GM18517 (cell line): Measurements from ENCODE around the gene MYLK4.

Experiments used
- ATAC-seq: cut with Tn5 transposase; IDR thresholded peaks from one replicate; pipeline ENCODE4 v1.9.1; 2021; ENCODE audit warnings: mild to moderate bottlenecking, moderate library complexity; ENCODE audit not compliant: unreplicated experiment

The MYLK4 gene

DNA sequence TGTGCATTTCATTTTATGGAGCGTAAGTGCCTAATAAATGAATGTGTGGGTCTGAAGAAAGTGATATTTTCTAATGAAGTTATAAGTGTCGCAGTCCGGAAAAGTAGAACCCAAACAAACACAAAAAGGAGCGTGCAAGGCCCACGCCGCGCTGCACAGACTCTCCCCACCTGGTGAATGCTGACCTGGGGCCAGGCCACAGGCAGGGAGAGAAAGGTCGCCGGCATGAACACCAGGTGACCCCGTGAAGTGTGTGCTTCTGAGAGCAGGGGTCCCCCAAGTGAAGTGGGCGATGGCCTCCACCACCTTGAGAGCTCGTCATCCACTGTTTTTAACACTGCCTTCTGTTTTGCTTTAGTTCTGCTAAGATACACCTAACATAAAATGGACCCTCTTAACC, 114.8 kb downstream of the MYLK4 start:
- ATAC-seq, result no peak

DNA sequence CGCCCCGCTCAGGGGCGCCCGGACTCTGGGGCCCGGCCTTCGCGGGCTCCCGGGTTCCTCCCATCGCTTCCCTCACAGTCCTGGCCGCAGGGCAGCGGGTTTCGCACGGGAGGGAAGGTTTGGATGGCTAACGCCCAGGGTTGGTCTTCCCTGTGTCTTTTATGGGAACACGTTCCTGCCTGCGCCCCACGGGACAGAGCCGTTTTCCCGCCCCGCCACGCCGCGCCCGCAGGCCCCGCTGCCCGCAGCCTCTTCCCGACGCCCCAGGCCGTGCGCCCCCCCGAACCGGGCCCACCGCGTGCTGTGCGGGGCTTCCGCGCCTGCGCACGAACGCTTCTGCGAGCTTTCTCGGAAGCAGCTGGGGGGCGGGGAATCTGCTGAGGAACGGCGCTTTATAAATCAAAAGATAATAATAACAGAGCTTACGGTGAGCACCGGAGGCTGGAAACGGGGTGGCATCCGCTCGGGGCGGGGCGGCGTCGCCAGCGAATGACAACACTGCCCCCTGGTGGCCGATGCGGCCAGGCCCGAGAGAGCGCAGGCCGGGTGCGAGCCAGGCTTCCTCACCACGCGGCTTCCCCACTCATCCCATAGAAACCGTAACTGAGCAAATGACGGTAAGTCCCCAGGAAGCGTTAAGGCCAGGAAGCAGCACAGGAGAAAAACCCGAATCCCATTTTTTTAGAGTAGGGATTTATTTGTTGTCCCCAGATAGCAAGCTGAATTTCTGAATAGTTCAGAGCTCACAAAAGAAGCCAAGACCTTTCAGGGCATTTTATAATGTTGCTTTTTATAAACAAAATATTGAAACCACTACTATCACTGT, 116.4 kb downstream of the MYLK4 start:
- no peak for ATAC-seq

DNA sequence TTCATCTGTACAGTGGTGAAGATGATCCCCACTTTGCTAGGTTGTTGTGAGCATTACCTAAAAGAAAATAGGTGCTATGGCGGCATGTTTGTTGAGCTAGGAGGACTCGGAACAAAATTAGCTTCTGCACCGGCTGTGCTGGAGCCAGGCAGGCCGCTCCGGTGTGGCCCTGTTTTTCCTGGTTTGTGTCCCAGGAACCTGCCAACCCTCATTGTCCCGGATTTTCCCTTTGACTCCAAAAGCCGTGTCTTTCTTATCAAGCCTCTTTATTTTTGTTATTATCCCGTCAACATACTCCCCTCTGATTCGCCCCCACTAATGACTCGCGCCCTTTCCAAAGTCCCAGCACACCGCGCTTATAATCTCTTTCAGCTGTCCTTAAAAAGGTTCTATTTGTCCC, 117.0 kb downstream of the MYLK4 start:
- ATAC-seq, result no peak

- no peak for ATAC-seq
Observed at GRCh38 chr6:2632976-2633584, 117.6 kb downstream of the MYLK4 start.

- ATAC-seq, result no peak
Observed at GRCh38 chr6:2632368-2632767, 118.4 kb downstream of the MYLK4 start.

DNA sequence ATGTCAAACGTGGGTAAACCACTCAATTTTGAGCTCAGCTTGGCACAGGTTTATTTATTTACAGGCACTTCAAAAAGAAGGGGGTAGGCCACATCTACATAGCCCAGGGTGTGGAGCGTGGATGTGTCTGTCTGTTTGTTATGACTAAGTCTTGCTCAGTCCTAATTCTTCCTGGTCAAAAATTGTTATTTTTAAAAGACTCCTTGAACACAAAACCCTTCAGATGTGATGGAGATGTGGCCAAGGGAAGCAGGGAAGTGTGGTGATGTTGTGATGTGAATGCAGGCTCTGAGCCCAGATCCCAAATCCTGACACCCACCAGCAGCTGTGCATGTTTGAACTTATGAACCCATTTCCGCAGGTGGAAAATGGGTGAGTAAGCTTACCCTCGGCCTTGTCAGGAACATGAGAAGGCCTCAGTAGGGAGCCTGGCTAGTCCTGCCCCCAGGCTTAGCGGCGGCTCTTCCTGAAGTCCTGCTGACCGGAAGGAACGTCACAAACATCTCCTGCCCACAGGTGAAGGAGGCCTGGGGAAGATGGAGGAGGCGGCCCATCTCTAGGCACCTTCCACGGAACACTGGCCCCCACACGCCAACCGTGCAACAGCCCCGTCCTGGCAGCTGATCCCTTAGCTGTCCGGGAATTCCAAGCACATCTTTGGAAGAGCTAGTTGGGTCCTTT, 119.7 kb downstream of the MYLK4 start:
- no peak for ATAC-seq

DNA sequence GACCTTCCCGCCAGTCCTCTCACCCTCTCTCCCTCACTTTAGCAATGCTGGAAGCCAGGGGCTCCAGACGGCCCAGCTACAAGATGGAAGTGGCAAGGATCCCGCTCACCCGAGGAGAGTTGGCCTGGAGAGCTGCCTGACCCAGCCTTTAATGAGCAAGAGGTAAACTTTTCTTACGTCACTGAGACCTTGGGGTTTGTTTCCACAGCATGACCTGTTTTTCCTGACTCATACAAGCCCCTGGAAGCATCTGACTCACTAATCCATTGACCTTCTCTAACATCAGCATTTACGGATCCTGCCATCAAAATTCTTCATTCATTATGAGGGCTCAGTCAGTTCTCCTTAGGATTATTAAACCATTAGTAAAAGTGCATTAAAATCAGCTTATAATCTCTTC, 120.4 kb downstream of the MYLK4 start:
- ATAC-seq, result no peak

- no peak for ATAC-seq
Observed at GRCh38 chr6:2626401-2626800, 124.3 kb downstream of the MYLK4 start.

- no peak for ATAC-seq
Observed at GRCh38 chr6:2625581-2625980, 125.1 kb downstream of the MYLK4 start.

GRCh38 chr6:2624177-2624576, 126.5 kb downstream of the MYLK4 start:
- no peak for ATAC-seq

DNA sequence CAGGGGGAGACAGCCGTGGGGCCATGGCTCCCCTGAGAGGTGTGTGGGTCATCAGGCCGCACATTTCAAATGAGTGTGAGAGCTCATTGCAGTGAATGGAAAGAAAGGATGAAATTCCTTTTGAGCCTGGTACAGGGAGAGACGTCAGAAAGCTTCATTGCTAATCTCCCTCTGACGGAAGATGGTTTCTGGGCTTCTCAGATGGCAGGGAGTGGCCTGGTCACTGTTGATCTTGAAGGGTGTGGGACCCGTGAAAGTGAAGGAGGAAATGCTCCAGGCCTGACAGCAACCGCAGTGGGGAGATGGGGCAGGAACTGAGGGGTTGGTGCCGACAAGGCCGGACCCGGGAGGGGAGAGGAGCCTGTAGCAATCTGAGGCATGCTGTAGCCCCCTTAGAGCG, 127.4 kb downstream of the MYLK4 start:
- no peak for ATAC-seq

DNA sequence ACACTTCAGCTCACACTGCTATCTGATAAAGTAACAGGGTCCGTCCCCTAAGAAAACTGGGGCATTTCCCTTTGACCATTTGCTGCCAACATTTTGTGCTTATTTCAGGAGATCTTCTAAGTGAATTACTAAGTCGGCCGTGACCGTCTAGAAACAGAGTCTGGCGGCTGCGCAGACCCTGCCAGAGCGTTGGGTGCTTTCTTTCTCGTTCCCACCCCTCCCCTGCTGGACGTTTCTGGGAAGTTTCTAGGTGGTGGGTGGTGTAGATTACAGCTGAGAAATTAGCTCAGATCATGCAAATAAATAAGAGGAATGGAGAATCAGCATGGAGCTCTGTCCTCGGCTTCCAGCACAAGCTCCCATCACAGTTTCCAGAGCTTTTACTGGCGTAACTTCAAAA, 128.1 kb downstream of the MYLK4 start:
- no peak for ATAC-seq

- ATAC-seq, result no peak
Observed at GRCh38 chr6:2619651-2620050, 131.1 kb downstream of the MYLK4 start.

- ATAC-seq, result no peak
Observed at GRCh38 chr6:2617729-2618128, 133.0 kb downstream of the MYLK4 start.

- ATAC-seq, result no peak
Observed at GRCh38 chr6:2616811-2617210, 133.9 kb downstream of the MYLK4 start.

DNA sequence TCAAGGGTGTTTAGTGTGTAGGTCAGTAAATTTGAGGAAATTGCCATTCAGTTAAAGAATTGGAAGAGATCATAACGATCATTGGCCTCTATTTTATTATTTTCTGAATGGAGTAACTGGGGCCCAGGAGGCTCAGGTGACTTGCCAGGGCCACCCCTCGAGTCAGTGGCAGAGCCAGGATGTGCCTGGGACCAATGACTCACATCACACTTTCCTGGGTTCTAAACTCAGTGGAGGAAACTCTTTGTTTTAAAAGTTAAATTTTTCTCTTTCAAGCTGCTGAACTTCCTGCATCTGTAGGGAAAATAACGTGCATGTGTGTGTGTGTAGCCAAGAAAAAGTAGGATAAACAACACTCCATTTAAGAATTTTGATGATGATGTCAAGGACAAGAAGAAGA, 135.5 kb downstream of the MYLK4 start:
- no peak for ATAC-seq

GRCh38 chr6:2614846-2615245, 135.9 kb downstream of the MYLK4 start:
- ATAC-seq, result no peak

DNA sequence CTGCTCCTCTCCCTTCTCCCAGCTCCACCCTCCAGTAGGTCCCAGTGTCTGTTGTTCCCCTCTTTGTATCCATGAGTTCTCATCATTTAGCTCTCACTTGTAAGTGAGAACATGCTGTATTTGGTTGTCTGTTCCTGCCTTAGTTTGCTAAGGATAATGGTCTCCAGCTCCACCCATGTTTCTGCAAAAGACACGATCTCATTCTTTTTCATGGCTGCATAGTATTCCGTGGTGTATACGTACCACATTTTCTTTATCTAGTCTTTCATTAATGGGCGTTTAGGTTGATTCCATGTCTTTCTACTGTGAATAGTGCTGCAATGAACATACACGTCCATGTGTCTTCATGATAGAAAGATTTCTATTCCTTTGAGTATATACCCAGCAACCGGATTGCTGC, 136.6 kb downstream of the MYLK4 start:
- ATAC-seq, result no peak
